ENCODE measurements around the gene MAML1. TPM values are rescaled to one million over a fixed set of nuclear protein-coding genes. Genes with fewer than 3 reads are reported as not detected.
A peak's percentile ranks its signal among the peaks of the same experiment; 100 is the strongest.

MAML1 gene
- total RNA-seq, 1 experiment from 2014 or later: 42.2 TPM

GRCh38 chr5:179759581-179760551 is 27.2 kb downstream of the MAML1 start:
- H3K4me1 Mint-ChIP-seq: peaks cover 53% of the 10 kb centered on the region
- ChIA-PET CTCF (interaction anchor here (1.1 kb wide), 2 partner anchors 9 to 42 kb away, joined by 3 to 5 read pairs; no protein-coding TSS in a partner anchor), POLR2A (no interaction called here)
- ATAC-seq: no peak
- H3K27me3 Mint-ChIP-seq (ENCODE audit: low read depth): no peaks in the 10 kb centered on the region
- H3K9me3 Mint-ChIP-seq: no peaks in the 10 kb centered on the region
- H3K4me3 Mint-ChIP-seq: no peak overlapping the region
- TF ChIP-seq ZNF396 (CRISPR knock-in tag; IDR thresholded peaks at IDR 0.05; ENCODE audit: borderline replicate concordance): no peak
- no peak for TF ChIP-seq NR1H2 (CRISPR knock-in tag; IDR thresholded peaks at IDR 0.05)
- TF ChIP-seq SP1 (CRISPR knock-in tag; conservative IDR thresholded peaks at IDR 0.05): no peak
- TF ChIP-seq EMX1 (CRISPR knock-in tag; IDR thresholded peaks at IDR 0.05): no peak
- TF ChIP-seq SMAD3 (CRISPR knock-in tag; IDR thresholded peaks at IDR 0.05; ENCODE audit: borderline replicate concordance): no peak
- TF ChIP-seq, protein P1, sequence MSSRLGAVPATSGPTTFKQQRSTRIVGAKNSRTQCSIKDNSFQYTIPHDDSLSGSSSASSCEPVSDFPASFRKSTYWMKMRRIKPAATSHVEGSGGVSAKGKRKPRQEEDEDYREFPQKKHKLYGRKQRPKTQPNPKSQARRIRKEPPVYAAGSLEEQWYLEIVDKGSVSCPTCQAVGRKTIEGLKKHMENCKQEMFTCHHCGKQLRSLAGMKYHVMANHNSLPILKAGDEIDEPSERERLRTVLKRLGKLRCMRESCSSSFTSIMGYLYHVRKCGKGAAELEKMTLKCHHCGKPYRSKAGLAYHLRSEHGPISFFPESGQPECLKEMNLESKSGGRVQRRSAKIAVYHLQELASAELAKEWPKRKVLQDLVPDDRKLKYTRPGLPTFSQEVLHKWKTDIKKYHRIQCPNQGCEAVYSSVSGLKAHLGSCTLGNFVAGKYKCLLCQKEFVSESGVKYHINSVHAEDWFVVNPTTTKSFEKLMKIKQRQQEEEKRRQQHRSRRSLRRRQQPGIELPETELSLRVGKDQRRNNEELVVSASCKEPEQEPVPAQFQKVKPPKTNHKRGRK (CRISPR knock-in tag; IDR thresholded peaks at IDR 0.05; ENCODE audit: borderline replicate concordance): no peak
- H3K36me3 Mint-ChIP-seq: no peaks in the 10 kb centered on the region
- DNase-seq (ENCODE audit: low spot score): no peak
- peak overlapping the region; percentile 64 for H3K27ac Mint-ChIP-seq

- ATAC-seq (peak; percentile 47), DNase-seq (ENCODE audit: low spot score) (no peak)
- no peaks in the 10 kb centered on the region for H3K9me3 Mint-ChIP-seq
- H3K36me3 Mint-ChIP-seq: peaks cover 18% of the 10 kb centered on the region
- H3K4me3 Mint-ChIP-seq: no peak overlapping the region
- POLR2A ChIA-PET: no interaction called here
- no peaks in the 10 kb centered on the region for H3K27me3 Mint-ChIP-seq (ENCODE audit: low read depth)
- CTCF ChIA-PET: interaction anchor here (0.5 to 2.8 kb wide), 22 partner anchors 8 to 321 kb away, joined by 3 to 39 read pairs (median 5); partner anchors contain the start of genes CBY3, LTC4S and MAML1
- peak overlapping the region; percentile 91 for H3K27ac Mint-ChIP-seq
- H3K4me1 Mint-ChIP-seq: peaks cover 41% of the 10 kb centered on the region
- TF ChIP-seq CREB1 (CRISPR knock-in tag; IDR thresholded peaks at IDR 0.05) (no peak), FOXJ3 (CRISPR knock-in tag; IDR thresholded peaks at IDR 0.05; ENCODE audit: borderline replicate concordance) (no peak), ZNF232 (CRISPR knock-in tag; IDR thresholded peaks at IDR 0.05) (no peak), ATF3 (CRISPR knock-in tag; conservative IDR thresholded peaks at IDR 0.05) (no peak), KAT7 (CRISPR knock-in tag; IDR thresholded peaks at IDR 0.05; ENCODE audit: borderline replicate concordance) (no peak), E2F1 (CRISPR knock-in tag; IDR thresholded peaks at IDR 0.05) (no peak), ZNF317 (CRISPR knock-in tag; IDR thresholded peaks at IDR 0.05; ENCODE audit: borderline replicate concordance, low read depth) (no peak), CBFB (CRISPR knock-in tag; IDR thresholded peaks at IDR 0.05; ENCODE audit: low read depth) (no peak), MYBL2 (CRISPR knock-in tag; IDR thresholded peaks at IDR 0.05) (no peak), PREB (CRISPR knock-in tag; IDR thresholded peaks at IDR 0.05; ENCODE audit: borderline replicate concordance) (no peak)
- TF ChIP-seq, protein P2, sequence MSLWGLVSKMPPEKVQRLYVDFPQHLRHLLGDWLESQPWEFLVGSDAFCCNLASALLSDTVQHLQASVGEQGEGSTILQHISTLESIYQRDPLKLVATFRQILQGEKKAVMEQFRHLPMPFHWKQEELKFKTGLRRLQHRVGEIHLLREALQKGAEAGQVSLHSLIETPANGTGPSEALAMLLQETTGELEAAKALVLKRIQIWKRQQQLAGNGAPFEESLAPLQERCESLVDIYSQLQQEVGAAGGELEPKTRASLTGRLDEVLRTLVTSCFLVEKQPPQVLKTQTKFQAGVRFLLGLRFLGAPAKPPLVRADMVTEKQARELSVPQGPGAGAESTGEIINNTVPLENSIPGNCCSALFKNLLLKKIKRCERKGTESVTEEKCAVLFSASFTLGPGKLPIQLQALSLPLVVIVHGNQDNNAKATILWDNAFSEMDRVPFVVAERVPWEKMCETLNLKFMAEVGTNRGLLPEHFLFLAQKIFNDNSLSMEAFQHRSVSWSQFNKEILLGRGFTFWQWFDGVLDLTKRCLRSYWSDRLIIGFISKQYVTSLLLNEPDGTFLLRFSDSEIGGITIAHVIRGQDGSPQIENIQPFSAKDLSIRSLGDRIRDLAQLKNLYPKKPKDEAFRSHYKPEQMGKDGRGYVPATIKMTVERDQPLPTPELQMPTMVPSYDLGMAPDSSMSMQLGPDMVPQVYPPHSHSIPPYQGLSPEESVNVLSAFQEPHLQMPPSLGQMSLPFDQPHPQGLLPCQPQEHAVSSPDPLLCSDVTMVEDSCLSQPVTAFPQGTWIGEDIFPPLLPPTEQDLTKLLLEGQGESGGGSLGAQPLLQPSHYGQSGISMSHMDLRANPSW (CRISPR knock-in tag; conservative IDR thresholded peaks at IDR 0.05; ENCODE audit: low read depth): no peak
- TF ChIP-seq, protein P3, sequence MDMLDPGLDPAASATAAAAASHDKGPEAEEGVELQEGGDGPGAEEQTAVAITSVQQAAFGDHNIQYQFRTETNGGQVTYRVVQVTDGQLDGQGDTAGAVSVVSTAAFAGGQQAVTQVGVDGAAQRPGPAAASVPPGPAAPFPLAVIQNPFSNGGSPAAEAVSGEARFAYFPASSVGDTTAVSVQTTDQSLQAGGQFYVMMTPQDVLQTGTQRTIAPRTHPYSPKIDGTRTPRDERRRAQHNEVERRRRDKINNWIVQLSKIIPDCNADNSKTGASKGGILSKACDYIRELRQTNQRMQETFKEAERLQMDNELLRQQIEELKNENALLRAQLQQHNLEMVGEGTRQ (CRISPR knock-in tag; IDR thresholded peaks at IDR 0.05): no peak
- TF ChIP-seq, protein P4, sequence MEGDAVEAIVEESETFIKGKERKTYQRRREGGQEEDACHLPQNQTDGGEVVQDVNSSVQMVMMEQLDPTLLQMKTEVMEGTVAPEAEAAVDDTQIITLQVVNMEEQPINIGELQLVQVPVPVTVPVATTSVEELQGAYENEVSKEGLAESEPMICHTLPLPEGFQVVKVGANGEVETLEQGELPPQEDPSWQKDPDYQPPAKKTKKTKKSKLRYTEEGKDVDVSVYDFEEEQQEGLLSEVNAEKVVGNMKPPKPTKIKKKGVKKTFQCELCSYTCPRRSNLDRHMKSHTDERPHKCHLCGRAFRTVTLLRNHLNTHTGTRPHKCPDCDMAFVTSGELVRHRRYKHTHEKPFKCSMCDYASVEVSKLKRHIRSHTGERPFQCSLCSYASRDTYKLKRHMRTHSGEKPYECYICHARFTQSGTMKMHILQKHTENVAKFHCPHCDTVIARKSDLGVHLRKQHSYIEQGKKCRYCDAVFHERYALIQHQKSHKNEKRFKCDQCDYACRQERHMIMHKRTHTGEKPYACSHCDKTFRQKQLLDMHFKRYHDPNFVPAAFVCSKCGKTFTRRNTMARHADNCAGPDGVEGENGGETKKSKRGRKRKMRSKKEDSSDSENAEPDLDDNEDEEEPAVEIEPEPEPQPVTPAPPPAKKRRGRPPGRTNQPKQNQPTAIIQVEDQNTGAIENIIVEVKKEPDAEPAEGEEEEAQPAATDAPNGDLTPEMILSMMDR (IDR thresholded peaks at IDR 0.05): no peak
Observed at GRCh38 chr5:179762079-179762780, 29.6 kb downstream of the MAML1 start.

Data from WTC11 (cell line).